HG02943 (cell line): ENCODE results near the gene STRADB.

Source experiments
- ATAC-seq: cut with Tn5 transposase; IDR thresholded peaks from one replicate; pipeline ENCODE4 v1.9.1; 2021; ENCODE audit warnings: mild to moderate bottlenecking, low read depth, moderate library complexity; ENCODE audit not compliant: unreplicated experiment

STRADB gene

DNA sequence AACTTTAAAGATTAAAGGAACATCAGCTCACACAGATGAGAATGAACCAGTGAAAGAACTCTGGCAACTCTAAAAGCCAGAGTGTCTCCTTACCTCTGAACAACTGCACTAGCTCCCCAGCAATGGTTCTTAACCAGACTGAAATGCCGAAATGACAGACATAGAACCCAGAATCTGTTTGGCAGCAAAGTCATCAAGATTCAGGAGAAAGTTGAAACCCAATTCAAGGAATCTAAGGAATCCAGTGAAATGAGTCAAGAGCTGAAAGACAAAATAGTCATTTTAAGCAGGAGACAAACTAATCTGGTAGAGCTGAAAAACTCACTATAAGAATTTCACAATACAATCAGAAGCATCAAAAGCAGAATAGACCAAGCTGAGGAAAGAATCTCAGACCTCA, 72.0 kb downstream of the STRADB start:
- no peak for ATAC-seq
